Retinal pigment epithelial cell (primary cell): ENCODE measurements around the gene SPAG7.

Experiments used
- DNase-seq: peaks from one replicate; pipeline ENCODE4 v3.0.0-alpha.2; 2010; ENCODE audit warnings: low read depth
- H3K4me3 ChIP-seq: 2 replicates; pipeline ENCODE4 v1.5.1; 2011; ENCODE audit warnings: mild to moderate bottlenecking, low read length, control low read depth, moderate library complexity
- TF ChIP-seq, protein P1 (sequence below): conservative IDR thresholded peaks from 2 replicates; pipeline ENCODE4 v1.5.1; 2011; ENCODE audit warnings: low read depth, low read length, control low read depth, inconsistent platforms

Gene SPAG7

DNA sequence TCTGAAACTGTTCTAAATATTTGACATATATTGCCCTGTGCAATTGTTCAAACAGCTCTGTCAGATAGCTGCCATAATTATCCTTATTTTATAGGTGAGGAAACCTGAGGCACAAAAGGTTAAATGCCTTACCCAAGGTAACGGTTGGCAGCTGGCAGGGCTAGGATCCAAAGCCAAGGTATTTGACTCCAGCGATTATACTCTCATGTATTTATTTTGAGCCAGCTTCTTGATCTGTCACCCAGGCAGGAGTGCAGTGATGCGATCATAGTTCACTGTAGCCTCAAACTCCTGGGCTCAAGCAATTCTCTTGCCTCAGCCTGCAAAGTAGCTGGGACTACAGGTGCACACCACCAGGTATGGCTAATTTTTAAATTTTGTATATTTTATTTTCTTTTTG lies 9.5 kb downstream of the SPAG7 start:
- H3K4me3 ChIP-seq = no peak overlapping the region
- TF ChIP-seq, protein P1, sequence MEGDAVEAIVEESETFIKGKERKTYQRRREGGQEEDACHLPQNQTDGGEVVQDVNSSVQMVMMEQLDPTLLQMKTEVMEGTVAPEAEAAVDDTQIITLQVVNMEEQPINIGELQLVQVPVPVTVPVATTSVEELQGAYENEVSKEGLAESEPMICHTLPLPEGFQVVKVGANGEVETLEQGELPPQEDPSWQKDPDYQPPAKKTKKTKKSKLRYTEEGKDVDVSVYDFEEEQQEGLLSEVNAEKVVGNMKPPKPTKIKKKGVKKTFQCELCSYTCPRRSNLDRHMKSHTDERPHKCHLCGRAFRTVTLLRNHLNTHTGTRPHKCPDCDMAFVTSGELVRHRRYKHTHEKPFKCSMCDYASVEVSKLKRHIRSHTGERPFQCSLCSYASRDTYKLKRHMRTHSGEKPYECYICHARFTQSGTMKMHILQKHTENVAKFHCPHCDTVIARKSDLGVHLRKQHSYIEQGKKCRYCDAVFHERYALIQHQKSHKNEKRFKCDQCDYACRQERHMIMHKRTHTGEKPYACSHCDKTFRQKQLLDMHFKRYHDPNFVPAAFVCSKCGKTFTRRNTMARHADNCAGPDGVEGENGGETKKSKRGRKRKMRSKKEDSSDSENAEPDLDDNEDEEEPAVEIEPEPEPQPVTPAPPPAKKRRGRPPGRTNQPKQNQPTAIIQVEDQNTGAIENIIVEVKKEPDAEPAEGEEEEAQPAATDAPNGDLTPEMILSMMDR = no peak
- no peak for DNase-seq

DNA sequence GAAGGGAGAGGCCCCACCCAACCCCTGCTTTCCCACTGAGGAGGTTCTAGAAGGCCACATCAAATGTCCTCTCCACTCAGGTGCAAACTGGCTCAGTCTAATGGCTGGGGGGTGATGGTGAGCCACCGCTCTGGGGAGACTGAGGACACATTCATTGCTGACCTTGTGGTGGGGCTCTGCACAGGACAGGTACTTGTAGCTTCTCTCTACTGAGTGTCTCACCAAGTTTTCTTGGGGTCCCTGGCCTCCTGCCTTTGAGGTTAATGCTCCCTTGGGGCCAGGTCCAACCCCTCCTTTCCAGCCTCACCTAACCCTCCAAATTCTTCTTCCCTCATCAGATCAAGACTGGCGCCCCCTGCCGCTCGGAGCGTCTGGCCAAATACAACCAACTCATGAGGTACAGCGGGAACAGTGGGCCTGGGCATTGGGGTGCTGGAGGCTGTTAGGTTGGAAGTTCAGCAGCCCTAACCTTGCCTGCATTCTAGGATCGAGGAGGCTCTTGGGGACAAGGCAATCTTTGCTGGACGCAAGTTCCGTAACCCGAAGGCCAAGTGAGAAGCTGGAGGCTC lies 11.0 kb downstream of the SPAG7 start:
- TF ChIP-seq, protein P1 = peak; percentile 1
- no peak overlapping the region for H3K4me3 ChIP-seq
- DNase-seq = no peak

DNA sequence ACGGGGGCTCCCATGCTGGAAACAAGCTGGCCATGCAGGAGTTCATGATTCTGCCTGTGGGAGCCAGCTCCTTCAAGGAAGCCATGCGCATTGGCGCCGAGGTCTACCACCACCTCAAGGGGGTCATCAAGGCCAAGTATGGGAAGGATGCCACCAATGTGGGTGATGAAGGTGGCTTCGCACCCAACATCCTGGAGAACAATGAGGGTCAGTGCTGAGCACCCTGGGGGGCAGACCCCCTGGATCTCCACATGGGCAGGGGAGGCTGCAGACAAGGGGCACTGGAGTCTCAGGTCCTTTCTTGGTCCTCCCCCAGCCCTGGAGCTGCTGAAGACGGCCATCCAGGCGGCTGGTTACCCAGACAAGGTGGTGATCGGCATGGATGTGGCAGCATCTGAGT lies 12.5 kb downstream of the SPAG7 start:
- no peak overlapping the region for H3K4me3 ChIP-seq
- TF ChIP-seq, protein P1 = no peak
- DNase-seq = no peak

DNA sequence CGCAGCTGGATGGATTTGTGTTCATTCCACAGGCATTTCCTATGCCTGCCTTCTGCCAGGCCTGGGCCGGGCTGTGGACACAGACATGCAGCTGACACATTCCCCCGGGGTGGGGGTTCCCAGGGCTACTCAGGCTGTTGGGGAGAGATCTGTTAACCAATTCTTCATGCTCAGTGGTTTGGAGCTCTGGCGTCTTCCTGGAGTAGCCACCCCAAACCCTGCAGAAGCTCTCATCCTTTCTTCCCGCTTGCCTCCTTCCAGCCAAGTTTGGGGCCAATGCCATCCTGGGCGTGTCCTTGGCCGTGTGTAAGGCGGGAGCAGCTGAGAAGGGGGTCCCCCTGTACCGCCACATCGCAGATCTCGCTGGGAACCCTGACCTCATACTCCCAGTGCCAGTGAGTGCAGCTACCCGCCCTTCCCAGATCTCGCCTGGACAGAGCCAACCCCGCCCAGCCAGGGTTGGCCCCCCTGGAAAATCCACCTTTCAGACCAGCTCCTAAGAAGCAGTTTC lies 14.1 kb downstream of the SPAG7 start:
- DNase-seq = no peak
- no peak overlapping the region for H3K4me3 ChIP-seq
- TF ChIP-seq, protein P1 = no peak

DNA sequence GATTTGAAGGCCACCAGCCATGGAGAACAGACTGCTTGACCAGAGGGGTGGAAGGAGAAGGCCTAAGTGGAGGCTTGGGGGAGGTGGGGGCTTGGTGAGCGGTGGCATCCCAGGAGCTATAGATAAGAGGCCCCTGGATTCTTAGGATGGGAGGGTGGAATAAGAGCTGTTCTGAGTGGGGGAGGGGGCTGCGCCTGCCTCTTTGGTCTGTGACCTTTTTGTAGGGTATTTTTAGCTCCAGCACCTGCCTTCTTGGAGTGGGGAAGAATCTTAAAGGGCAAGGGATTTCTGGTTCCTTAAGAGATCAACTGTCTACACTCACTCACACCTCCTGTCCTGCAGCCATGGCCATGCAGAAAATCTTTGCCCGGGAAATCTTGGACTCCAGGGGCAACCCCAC lies 16.1 kb downstream of the SPAG7 start:
- H3K4me3 ChIP-seq = no peak overlapping the region
- DNase-seq = no peak
- TF ChIP-seq, protein P1 = no peak

DNA sequence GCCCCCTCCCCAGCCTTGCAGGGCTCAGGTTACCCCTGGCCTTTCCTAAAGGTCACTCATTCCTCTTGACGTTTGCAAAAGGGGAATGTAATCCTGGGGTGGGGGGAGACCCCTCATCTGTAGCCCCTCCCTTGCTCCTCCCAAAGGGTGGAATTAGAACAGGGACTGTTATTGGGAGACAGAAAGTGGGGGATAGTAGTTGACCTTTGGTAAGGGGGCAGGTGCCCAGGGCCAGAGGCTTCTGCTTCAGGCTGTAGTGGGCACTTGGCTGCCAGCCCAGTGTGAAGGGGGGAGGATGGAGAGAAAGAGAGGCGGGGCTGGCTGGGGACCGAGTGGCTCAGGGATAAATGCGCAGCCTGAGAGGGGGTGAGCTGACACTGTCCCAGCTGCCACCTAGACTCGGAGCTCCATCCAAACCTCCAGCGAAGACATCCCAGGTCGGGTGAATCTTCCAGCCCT lies 16.8 kb downstream of the SPAG7 start, which contains the start of gene ENO3:
TSS of gene ENO3 (plus strand) at position 374 of the 459 bp plus-strand sequence. CDS start 711 bp downstream, outside the sequence.
- TF ChIP-seq, protein P1 = no peak
- no peak for DNase-seq
- peak within 1 kb of the TSS; percentile 45 for H3K4me3 ChIP-seq

DNA sequence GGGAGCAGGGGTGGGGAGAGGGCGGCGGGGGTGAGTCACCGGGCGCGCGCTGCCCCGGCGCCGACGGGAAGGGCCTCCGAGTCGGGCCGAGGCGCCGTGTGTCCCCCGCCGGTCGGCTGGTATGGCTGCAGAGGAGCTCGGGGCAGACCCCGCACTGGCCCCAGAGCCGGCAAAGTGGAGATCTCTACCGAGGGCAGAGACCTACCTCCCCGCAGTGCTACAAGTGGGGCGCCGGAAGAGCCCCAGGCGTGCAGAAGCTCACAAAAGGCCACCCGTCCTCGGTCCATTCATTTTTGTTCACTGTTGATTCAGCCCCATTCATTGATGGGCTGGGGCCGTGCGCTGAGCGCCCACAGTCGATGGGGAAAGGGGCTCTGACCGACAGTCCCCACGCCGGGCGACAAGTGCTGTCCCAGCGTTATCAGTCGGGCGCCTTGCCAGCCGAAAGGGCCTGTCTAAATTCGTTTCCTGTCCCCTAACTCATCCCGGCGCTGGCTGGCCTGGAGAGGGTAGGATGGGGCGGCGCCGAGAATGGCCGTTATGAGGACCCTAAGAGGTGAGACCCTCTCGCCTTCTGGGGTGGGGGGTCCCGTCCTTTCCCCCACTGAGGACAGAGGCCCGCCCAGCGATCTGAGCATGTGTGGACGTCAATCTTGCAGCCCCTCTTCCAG lies 17.4 kb downstream of the SPAG7 start:
- TF ChIP-seq, protein P1 = no peak
- DNase-seq = no peak
- peak overlapping the region; percentile 45 for H3K4me3 ChIP-seq
